SK-N-SH treated with all-trans-retinoic acid at 6 μM for 48 hours (cell line): ENCODE measurements around the gene NKD2.

Experiments
- ATAC-seq: fragments of 200-7000 bp; cut with Tn5 transposase; 3 replicates; pipeline ENCODE4 v1.9.1; 2020; ENCODE audit warnings: mild to moderate bottlenecking, moderate library complexity
- ARNTL ChIP-seq: fragments of 450-650 bp; formaldehyde crosslinking; IDR thresholded peaks from 2 replicates; pipeline ENCODE4 v1.5.0; 2020; ENCODE audit warnings: low read depth, mild to moderate bottlenecking, moderate library complexity, borderline replicate concordance
- CSDC2 ChIP-seq: fragments of 250-450 bp; sonication (Bioruptor Pico); IDR thresholded peaks from 2 replicates; pipeline ENCODE4 v1.5.0; 2020; ENCODE audit warnings: mild to moderate bottlenecking, moderate library complexity
- ESRRG ChIP-seq: fragments of 250-450 bp; sonication (Bioruptor Pico); IDR thresholded peaks from 2 replicates; pipeline ENCODE4 v1.6.1; 2021; ENCODE audit warnings: mild to moderate bottlenecking
- ISL1 ChIP-seq: fragments of 250-450 bp; sonication (Bioruptor Pico); IDR thresholded peaks from 2 replicates; pipeline ENCODE4 v2.1.2; 2022; ENCODE audit warnings: mild to moderate bottlenecking, moderate library complexity
- OSR1 ChIP-seq: fragments of 250-450 bp; sonication (Bioruptor Pico); IDR thresholded peaks from 2 replicates; pipeline ENCODE4 v1.8.0; 2022; ENCODE audit warnings: moderate library complexity, mild to moderate bottlenecking, inconsistent platforms
- PPARA ChIP-seq: fragments of 250-450 bp; sonication (Bioruptor Pico); IDR thresholded peaks from 2 replicates; pipeline ENCODE4 v1.5.0; 2020; ENCODE audit warnings: mild to moderate bottlenecking, borderline replicate concordance
- RARB ChIP-seq: fragments of 250-450 bp; sonication (Bioruptor Pico); IDR thresholded peaks from 2 replicates; pipeline ENCODE4 v1.8.0; 2021; ENCODE audit warnings: mild to moderate bottlenecking, moderate library complexity
- SNAI2 ChIP-seq: fragments of 250-450 bp; sonication (Bioruptor Pico); IDR thresholded peaks from 2 replicates; pipeline ENCODE4 v1.5.0; 2020; ENCODE audit warnings: mild to moderate bottlenecking, moderate library complexity
- TCF4 ChIP-seq: fragments of 250-450 bp; sonication (Bioruptor Pico); IDR thresholded peaks from 2 replicates; pipeline ENCODE4 v1.8.0; 2021; ENCODE audit warnings: mild to moderate bottlenecking, moderate library complexity, borderline replicate concordance
- TOX ChIP-seq: fragments of 250-450 bp; sonication (Bioruptor Pico); IDR thresholded peaks from 2 replicates; pipeline ENCODE4 v1.8.0; 2021; ENCODE audit warnings: mild to moderate bottlenecking, moderate library complexity, borderline replicate concordance
- ZC3H10 ChIP-seq: fragments of 250-450 bp; sonication (Bioruptor Pico); IDR thresholded peaks from 2 replicates; pipeline ENCODE4 v1.5.1; 2021; ENCODE audit warnings: mild to moderate bottlenecking, moderate library complexity
- ZFP30 ChIP-seq: fragments of 450-650 bp; formaldehyde crosslinking; IDR thresholded peaks from 2 replicates; pipeline ENCODE4 v1.5.0; 2022; ENCODE audit warnings: mild to moderate bottlenecking, moderate library complexity
- ZNF565 ChIP-seq: fragments of 450-650 bp; formaldehyde crosslinking; conservative IDR thresholded peaks from 2 replicates; pipeline ENCODE4 v1.5.0; 2020; ENCODE audit warnings: low read depth, mild to moderate bottlenecking, moderate library complexity
- ZNF8 ChIP-seq: fragments of 450-650 bp; formaldehyde crosslinking; IDR thresholded peaks from 2 replicates; pipeline ENCODE4 v1.5.0; 2020; ENCODE audit warnings: mild to moderate bottlenecking, moderate library complexity
- TF ChIP-seq, protein P1 (sequence below): fragments of 250-450 bp; sonication (Bioruptor Pico); IDR thresholded peaks from 2 replicates; pipeline ENCODE4 v1.5.0; 2020; ENCODE audit warnings: mild to moderate bottlenecking, moderate library complexity
- TF ChIP-seq, protein P2 (sequence below): fragments of 250-450 bp; sonication (Bioruptor Pico); IDR thresholded peaks from 2 replicates; pipeline ENCODE4 v1.5.1; 2020; ENCODE audit warnings: low read depth, mild to moderate bottlenecking, moderate library complexity
- TF ChIP-seq, protein P3 (sequence below): fragments of 250-450 bp; sonication (Bioruptor Pico); IDR thresholded peaks from 2 replicates; pipeline ENCODE4 v1.8.0; 2020; ENCODE audit warnings: mild to moderate bottlenecking, moderate library complexity, borderline replicate concordance
- TF ChIP-seq, protein P4 (sequence below): fragments of 250-450 bp; sonication (Bioruptor Pico); IDR thresholded peaks from 2 replicates; pipeline ENCODE4 v1.5.1; 2021; ENCODE audit warnings: mild to moderate bottlenecking, moderate library complexity
- TF ChIP-seq, protein P5 (sequence below): fragments of 250-450 bp; sonication (Bioruptor Pico); IDR thresholded peaks from 2 replicates; pipeline ENCODE4 v1.8.0; 2021; ENCODE audit warnings: low read depth, mild to moderate bottlenecking, moderate library complexity, borderline replicate concordance

Gene NKD2

DNA sequence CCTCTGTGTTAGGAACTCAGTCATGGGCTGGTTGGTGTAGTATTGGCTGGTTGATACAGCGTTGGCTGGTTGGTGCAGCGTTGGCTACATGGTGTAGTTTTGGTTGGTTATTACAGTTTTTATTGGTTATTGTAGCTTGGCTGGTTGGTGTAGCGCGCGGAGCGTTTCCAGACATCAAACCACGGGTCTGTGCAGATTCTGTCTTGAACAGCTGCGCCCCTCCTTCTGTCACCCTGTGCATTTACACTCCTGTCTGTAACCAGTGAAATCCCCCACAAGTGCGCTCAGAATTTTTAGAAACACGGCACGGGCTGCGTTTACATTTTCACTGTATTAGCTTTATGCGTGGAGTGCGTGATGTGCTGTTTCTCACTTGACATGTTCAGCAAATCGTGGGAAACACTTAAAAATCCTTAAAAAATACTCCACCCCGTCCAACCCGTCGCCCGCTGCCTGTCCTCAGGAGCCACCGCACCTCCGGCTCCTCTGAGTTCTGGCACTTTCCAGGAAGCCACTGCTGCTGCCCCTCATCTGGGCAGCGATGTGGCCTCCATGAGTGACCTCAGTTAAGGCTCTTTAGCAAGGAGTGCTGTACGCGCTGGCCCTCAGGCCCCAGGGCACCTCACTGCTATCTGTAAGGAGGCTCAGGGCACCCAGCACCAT is 20.8 kb downstream of the NKD2 start:
- ATAC-seq: no peak
- no peak for TF ChIP-seq CSDC2 (CRISPR knock-in tag)
- TF ChIP-seq ZFP30 (CRISPR knock-in tag): no peak
- no peak for TF ChIP-seq ZC3H10
- TF ChIP-seq SNAI2 (CRISPR knock-in tag): no peak
- no peak for TF ChIP-seq ZNF8 (CRISPR knock-in tag)
- no peak for TF ChIP-seq TOX
- no peak for TF ChIP-seq ESRRG
- TF ChIP-seq, protein P1, sequence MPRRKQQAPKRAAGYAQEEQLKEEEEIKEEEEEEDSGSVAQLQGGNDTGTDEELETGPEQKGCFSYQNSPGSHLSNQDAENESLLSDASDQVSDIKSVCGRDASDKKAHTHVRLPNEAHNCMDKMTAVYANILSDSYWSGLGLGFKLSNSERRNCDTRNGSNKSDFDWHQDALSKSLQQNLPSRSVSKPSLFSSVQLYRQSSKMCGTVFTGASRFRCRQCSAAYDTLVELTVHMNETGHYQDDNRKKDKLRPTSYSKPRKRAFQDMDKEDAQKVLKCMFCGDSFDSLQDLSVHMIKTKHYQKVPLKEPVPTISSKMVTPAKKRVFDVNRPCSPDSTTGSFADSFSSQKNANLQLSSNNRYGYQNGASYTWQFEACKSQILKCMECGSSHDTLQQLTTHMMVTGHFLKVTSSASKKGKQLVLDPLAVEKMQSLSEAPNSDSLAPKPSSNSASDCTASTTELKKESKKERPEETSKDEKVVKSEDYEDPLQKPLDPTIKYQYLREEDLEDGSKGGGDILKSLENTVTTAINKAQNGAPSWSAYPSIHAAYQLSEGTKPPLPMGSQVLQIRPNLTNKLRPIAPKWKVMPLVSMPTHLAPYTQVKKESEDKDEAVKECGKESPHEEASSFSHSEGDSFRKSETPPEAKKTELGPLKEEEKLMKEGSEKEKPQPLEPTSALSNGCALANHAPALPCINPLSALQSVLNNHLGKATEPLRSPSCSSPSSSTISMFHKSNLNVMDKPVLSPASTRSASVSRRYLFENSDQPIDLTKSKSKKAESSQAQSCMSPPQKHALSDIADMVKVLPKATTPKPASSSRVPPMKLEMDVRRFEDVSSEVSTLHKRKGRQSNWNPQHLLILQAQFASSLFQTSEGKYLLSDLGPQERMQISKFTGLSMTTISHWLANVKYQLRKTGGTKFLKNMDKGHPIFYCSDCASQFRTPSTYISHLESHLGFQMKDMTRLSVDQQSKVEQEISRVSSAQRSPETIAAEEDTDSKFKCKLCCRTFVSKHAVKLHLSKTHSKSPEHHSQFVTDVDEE (CRISPR knock-in tag): no peak
- no peak for TF ChIP-seq TCF4 (CRISPR knock-in tag)
- TF ChIP-seq ISL1 (CRISPR knock-in tag): no peak

DNA sequence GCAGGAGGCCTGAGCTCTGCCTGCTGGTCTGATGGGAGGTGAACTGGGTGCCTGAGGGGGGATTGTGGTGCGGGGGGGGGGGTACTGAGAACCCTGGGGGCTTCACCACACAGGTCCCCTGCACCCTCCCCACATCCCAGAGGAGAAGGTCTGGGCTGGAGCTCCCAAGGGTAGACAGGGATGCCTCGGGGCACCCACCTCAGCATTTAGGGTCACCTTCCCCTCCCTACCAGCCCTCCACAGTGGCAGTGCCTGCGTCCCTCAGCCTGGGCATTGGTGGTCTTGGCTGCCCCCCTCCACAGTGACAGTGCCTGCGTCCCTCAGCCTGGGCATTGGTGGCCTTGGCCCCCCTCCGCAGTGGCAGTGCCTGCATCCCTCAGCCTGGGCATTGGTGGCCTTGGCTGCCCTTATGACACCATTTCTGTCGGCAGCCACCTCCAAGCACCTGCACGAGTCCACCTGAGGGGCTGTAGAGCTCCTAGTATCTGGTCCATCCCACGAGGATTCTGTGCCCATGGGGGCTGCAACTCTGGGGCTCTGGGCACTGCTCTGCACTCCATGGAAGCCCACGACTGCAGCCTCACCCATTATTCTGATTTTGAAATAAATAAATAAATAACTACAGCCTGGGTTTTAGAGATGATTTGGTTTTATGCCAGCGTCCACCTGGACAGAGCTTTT is 21.5 kb downstream of the NKD2 start:
- no peak for ATAC-seq
- TF ChIP-seq, protein P2, sequence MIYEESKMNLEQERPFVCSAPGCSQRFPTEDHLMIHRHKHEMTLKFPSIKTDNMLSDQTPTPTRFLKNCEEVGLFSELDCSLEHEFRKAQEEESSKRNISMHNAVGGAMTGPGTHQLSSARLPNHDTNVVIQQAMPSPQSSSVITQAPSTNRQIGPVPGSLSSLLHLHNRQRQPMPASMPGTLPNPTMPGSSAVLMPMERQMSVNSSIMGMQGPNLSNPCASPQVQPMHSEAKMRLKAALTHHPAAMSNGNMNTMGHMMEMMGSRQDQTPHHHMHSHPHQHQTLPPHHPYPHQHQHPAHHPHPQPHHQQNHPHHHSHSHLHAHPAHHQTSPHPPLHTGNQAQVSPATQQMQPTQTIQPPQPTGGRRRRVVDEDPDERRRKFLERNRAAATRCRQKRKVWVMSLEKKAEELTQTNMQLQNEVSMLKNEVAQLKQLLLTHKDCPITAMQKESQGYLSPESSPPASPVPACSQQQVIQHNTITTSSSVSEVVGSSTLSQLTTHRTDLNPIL: no peak
- TF ChIP-seq OSR1 (CRISPR knock-in tag): no peak
- TF ChIP-seq, protein P1 (CRISPR knock-in tag): no peak
- TF ChIP-seq, protein P3, sequence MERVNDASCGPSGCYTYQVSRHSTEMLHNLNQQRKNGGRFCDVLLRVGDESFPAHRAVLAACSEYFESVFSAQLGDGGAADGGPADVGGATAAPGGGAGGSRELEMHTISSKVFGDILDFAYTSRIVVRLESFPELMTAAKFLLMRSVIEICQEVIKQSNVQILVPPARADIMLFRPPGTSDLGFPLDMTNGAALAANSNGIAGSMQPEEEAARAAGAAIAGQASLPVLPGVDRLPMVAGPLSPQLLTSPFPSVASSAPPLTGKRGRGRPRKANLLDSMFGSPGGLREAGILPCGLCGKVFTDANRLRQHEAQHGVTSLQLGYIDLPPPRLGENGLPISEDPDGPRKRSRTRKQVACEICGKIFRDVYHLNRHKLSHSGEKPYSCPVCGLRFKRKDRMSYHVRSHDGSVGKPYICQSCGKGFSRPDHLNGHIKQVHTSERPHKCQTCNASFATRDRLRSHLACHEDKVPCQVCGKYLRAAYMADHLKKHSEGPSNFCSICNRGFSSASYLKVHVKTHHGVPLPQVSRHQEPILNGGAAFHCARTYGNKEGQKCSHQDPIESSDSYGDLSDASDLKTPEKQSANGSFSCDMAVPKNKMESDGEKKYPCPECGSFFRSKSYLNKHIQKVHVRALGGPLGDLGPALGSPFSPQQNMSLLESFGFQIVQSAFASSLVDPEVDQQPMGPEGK (CRISPR knock-in tag): no peak

DNA sequence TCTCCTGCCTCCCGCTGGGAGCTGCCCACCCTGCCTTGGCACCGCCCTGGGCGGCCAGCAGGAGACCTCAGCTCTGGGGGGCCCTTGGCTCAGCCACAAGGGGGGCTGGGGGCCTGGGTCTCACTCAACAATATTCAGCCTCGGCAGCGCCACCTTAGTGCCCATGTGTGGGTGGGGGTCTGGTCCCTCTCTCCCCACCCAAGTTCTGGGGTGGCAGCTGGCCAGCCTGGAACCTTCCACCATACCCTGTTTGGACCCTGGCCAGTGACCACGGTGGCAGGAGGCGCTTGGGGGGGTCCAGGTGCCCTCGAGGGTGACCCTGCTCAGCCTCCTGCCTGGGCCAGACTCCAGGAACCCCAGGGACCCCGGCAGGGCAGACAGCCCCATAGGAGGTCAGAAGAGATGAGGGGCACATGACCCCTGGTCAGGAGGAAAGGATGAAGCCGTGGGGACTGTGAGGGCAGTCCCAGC is 22.2 kb downstream of the NKD2 start:
- no peak for ATAC-seq
- TF ChIP-seq, protein P1 (CRISPR knock-in tag): no peak
- TF ChIP-seq TOX (no peak), CSDC2 (CRISPR knock-in tag) (no peak), OSR1 (CRISPR knock-in tag) (no peak), ZNF8 (CRISPR knock-in tag) (no peak), PPARA (CRISPR knock-in tag) (no peak), ESRRG (no peak), ARNTL (CRISPR knock-in tag) (no peak), RARB (CRISPR knock-in tag) (no peak), ZNF565 (no peak), ISL1 (CRISPR knock-in tag) (no peak)
- TF ChIP-seq, protein P4, sequence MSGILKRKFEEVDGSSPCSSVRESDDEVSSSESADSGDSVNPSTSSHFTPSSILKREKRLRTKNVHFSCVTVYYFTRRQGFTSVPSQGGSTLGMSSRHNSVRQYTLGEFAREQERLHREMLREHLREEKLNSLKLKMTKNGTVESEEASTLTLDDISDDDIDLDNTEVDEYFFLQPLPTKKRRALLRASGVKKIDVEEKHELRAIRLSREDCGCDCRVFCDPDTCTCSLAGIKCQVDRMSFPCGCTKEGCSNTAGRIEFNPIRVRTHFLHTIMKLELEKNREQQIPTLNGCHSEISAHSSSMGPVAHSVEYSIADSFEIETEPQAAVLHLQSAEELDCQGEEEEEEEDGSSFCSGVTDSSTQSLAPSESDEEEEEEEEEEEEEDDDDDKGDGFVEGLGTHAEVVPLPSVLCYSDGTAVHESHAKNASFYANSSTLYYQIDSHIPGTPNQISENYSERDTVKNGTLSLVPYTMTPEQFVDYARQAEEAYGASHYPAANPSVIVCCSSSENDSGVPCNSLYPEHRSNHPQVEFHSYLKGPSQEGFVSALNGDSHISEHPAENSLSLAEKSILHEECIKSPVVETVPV: no peak
- TF ChIP-seq, protein P5, sequence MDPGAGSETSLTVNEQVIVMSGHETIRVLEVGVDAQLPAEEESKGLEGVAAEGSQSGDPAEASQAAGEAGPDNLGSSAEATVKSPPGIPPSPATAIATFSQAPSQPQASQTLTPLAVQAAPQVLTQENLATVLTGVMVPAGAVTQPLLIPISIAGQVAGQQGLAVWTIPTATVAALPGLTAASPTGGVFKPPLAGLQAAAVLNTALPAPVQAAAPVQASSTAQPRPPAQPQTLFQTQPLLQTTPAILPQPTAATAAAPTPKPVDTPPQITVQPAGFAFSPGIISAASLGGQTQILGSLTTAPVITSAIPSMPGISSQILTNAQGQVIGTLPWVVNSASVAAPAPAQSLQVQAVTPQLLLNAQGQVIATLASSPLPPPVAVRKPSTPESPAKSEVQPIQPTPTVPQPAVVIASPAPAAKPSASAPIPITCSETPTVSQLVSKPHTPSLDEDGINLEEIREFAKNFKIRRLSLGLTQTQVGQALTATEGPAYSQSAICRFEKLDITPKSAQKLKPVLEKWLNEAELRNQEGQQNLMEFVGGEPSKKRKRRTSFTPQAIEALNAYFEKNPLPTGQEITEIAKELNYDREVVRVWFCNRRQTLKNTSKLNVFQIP: no peak
- TF ChIP-seq, protein P2: no peak
